ENCODE results near the gene QRSL1.

Gene QRSL1

GRCh38 chr6:106705156-106705555, 75.8 kb downstream of the QRSL1 start:
- H3K9me3 ChIP-seq (ENCODE audit: control insufficient read depth, low read length), result peaks cover 12% of the 10 kb centered on the region
- H3K4me3 ChIP-seq (ENCODE audit: low read length), result no peak overlapping the region
- peaks cover 4% of the 10 kb centered on the region for H3K4me1 ChIP-seq (ENCODE audit: control insufficient read depth, insufficient read depth, low read length)
- no peaks in the 10 kb centered on the region for H3K36me3 ChIP-seq (ENCODE audit: control insufficient read depth, insufficient read depth, low read length, severe bottlenecking)
- H3K9ac ChIP-seq (ENCODE audit: low read length), result no peak overlapping the region
- DNase-seq (ENCODE audit: low read depth), result no peak
- H3K27me3 ChIP-seq (replicated peaks; ENCODE audit: control insufficient read depth, insufficient read depth, low read length), result peaks cover 43% of the 10 kb centered on the region

- Histone ChIP-seq H3K9ac (ENCODE audit: low read length) (no peak overlapping the region), H3K36me3 (ENCODE audit: control insufficient read depth, insufficient read depth, low read length, severe bottlenecking) (no peaks in the 10 kb centered on the region), H3K4me3 (ENCODE audit: low read length) (no peak overlapping the region), H3K27me3 (replicated peaks; ENCODE audit: control insufficient read depth, insufficient read depth, low read length) (peaks cover 6% of the 10 kb centered on the region), H3K4me1 (ENCODE audit: control insufficient read depth, insufficient read depth, low read length) (no peaks in the 10 kb centered on the region), H3K9me3 (ENCODE audit: control insufficient read depth, low read length) (peaks cover 4% of the 10 kb centered on the region)
- DNase-seq (ENCODE audit: low read depth), result no peak
These were observed 81.2 kb downstream of the QRSL1 start for GRCh38 chr6:106710580-106710979.

DNA sequence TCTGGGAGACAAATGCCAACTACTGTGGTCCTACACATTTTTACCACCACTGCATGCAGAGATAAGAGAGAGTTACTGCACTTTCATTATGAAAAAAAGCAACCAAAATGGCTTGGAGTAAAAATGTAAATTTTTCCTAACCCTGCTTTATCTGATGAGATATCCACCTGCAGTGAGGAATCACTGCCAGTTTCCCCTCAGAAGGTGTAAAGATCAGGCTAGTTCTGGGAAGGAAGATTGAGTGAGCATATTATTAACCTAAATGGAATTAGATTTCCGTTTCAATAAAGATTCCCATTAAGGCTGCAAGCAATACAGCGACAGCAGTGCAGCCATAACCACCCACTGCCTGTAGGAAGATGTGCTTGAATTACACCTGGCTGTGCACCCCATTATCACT, 84.9 kb downstream of the QRSL1 start:
- no peaks in the 10 kb centered on the region for H3K36me3 ChIP-seq (ENCODE audit: control insufficient read depth, insufficient read depth, low read length, severe bottlenecking)
- H3K9ac ChIP-seq (ENCODE audit: low read length), result no peak overlapping the region
- no peaks in the 10 kb centered on the region for H3K4me1 ChIP-seq (ENCODE audit: control insufficient read depth, insufficient read depth, low read length)
- peaks cover 12% of the 10 kb centered on the region for H3K27me3 ChIP-seq (replicated peaks; ENCODE audit: control insufficient read depth, insufficient read depth, low read length)
- no peak overlapping the region for H3K4me3 ChIP-seq (ENCODE audit: low read length)
- no peak for DNase-seq (ENCODE audit: low read depth)
- no peaks in the 10 kb centered on the region for H3K9me3 ChIP-seq (ENCODE audit: control insufficient read depth, low read length)

- Histone ChIP-seq H3K9ac (ENCODE audit: low read length) (no peak overlapping the region), H3K27me3 (replicated peaks; ENCODE audit: control insufficient read depth, insufficient read depth, low read length) (peaks cover 10% of the 10 kb centered on the region), H3K9me3 (ENCODE audit: control insufficient read depth, low read length) (no peaks in the 10 kb centered on the region), H3K36me3 (ENCODE audit: control insufficient read depth, insufficient read depth, low read length, severe bottlenecking) (no peaks in the 10 kb centered on the region), H3K4me3 (ENCODE audit: low read length) (no peak overlapping the region), H3K4me1 (ENCODE audit: control insufficient read depth, insufficient read depth, low read length) (no peaks in the 10 kb centered on the region)
- DNase-seq (ENCODE audit: low read depth), result no peak
These were observed 86.5 kb downstream of the QRSL1 start for GRCh38 chr6:106715922-106716321.

GRCh38 chr6:106716966-106717365, 87.6 kb downstream of the QRSL1 start:
- H3K27me3 ChIP-seq (replicated peaks; ENCODE audit: control insufficient read depth, insufficient read depth, low read length), result peaks cover 10% of the 10 kb centered on the region
- H3K4me3 ChIP-seq (ENCODE audit: low read length), result no peak overlapping the region
- no peaks in the 10 kb centered on the region for H3K36me3 ChIP-seq (ENCODE audit: control insufficient read depth, insufficient read depth, low read length, severe bottlenecking)
- H3K4me1 ChIP-seq (ENCODE audit: control insufficient read depth, insufficient read depth, low read length), result no peaks in the 10 kb centered on the region
- no peak overlapping the region for H3K9ac ChIP-seq (ENCODE audit: low read length)
- no peak for DNase-seq (ENCODE audit: low read depth)
- H3K9me3 ChIP-seq (ENCODE audit: control insufficient read depth, low read length), result no peaks in the 10 kb centered on the region
